GM19023 (cell line): ENCODE data around the gene RBP5.
"Not testable (repeated sequence)": the region's sequence is repeated elsewhere in the genome, so short reads cannot be mapped to it uniquely, and the experiment has no call there.

Experiments used
- ATAC-seq: cut with Tn5 transposase; IDR thresholded peaks from one replicate; pipeline ENCODE4 v1.9.1; 2021; ENCODE audit warnings: mild to moderate bottlenecking, moderate library complexity; ENCODE audit not compliant: unreplicated experiment

Gene RBP5

DNA sequence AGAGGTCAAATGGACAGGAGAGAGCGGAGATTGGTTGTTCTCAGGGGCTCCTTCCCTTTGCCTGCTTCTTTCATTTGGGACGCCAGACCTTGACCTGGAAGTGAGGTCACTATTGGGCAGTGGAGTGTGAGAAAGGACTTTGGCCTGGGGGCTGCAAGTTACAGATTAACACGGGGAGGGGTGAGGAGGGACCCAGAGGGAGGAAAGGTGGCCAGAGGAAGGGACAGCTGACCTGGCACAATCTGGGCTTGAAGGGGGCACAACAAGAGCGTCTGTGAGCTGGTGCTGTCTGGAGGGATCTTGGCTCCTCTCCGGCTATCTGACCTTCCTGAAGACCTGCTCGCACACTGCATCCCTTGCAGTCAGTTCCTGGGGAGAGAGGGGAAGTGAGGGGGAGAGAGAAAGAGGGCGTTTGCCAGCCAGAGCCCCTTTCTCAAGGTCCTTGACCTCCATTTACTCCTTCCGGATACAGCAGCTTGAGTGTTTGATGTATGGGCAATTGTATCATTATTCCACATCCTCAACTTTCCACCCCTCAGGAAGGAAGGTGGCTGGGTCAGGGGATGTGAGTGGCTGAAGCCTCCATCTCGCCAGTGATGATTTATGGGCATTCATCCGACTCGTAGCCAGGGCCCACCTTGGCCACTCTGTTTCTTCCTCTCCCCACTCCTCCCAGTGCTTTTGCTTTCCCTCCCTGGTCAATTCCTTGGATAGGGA is 4.7 kb downstream of the RBP5 start:
- ATAC-seq = no peak

DNA sequence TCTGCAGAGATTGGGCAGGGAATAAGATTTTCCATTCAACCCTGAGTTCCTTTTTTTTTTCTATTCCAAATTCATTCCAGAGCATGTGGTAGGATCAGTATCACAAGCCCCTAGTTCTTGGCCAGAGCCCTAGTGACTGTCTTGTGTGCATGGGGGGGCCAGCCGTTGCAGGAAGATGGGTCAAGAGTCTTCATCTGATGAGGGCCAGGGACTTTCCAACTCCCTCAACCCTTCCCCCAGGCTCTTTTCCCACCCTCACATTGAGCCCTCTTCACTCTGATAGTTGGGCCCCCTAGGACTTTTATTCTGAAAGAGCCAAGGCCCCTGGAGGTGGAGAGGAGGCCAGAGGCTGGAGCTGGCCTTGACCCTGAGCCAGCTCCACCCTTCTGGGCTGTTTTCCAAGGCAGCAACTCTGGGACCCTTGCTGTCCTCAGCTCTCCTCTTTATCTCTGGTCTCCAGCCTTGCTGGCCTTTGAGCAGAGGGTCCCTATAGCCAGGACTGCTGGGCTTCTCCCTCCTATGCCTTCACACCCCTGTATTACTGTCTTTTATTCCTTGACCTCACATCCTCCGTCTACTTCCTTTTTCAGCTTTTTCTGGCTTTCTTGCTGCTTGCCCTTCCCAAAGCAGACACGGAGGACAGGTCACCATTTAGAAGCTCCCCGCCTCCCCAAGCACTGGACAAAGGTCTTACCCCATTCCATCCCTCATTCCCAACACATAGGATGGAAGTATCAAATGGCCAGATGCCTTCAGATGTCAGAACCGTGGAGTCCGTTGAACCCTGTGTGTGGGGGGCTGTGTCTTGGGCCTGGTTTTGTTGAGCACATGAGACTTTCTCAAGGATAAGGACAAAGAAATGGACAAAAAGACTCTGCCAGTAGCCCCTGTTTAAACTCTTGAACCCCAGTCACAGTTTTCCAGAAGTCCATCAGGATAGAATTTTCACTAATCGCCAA is 5.6 kb downstream of the RBP5 start:
- no peak for ATAC-seq

GRCh38 chr12:7121324-7121723 is 7.4 kb downstream of the RBP5 start:
- ATAC-seq = no peak

DNA sequence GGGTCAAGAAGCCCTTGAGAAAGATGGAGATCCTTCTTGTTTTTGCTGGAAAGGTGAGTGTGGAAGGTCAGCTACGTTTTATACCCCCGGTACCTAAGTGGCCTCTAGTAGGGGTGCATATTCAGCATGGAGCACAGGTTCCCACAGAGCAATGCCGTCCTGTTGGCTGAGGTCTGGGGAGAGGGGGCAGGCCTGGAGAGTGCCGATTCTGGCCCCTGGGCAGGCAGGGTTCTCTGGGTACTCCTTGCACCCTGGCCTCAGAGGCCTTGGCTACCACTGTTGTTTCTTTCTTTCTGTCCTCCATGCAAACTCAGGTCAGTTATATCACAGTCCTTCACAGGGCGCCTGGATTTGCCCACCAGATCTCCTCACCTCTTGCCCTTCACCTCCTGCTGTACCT is 8.5 kb downstream of the RBP5 start:
- no peak for ATAC-seq

DNA sequence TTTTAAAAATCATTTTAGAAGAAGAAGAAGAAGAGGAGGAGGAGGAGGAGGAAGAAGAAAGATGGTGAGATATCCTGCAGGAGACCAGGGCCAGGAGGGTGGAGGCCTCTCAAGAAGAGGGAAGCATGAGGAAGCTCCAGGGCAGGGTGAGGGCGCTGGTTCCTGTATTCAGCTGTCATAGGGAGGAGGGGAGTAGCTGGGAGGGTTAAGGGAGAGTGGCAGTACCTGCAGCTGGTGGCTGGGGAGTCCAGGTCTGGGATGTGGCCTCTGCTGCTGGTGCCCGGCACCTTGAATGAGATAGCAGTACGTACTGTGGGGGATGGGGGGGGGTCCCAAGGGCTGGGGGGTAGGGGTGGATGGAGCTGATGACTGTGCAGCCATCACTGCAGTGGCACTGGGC is 9.8 kb downstream of the RBP5 start:
- no peak for ATAC-seq

DNA sequence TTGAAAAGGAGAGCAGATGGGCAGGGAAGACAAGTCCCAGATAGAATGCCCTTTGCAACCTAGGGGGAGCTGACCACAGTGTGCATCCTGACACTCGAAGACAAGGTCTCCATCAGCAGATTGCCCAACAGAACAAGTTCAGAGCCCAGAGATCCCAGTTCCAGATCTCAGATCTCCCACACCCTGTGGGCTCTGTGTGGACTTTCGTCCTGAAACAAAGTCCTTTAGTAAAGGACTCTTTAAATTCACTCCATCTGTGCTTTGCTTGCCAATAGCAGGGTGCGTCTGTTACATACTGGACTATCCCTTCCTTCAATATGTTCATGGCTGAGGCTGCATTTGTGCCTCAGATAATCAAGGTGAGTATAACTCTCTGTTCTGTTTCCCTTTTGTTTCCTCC is 11.0 kb downstream of the RBP5 start:
- no peak for ATAC-seq

DNA sequence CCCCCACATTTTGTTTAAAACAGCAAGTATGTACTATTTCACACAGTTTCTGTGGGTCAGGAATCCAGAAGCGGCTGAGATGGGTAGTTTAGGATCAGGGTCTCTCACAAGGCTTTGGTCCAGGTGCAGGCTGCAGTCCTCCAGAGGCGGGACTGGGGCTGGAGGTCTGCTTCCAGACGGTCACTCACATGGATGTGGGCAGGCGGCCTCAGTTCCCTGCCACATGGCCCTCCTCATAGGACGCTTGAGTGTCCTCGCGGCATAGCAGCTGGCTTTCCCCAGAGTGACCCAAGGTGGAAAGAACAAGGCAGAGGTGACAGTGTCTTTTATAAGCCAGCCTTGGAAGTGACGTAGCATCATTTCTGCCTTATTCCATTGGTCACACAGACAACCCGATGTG is 11.8 kb downstream of the RBP5 start:
- ATAC-seq = no peak

DNA sequence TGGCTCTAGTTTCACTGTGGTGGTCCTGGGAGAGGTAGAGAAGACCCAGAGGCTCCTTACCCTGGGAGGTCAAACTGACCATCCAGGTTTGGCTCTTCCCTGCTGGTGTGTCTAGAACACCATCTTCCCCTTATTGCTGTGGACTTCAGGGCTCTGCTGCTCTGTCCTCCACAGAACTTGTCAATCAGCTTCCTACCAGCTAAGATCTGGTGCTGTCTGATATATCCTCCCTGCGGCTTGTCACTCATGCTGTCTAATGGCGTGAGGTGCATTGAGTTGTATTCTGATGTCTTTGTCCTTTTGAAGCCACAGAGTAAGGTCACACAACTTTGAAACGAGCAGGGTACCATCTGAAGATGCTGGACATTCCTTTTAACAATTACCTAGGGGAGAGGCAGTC is 12.5 kb downstream of the RBP5 start:
- no peak for ATAC-seq

DNA sequence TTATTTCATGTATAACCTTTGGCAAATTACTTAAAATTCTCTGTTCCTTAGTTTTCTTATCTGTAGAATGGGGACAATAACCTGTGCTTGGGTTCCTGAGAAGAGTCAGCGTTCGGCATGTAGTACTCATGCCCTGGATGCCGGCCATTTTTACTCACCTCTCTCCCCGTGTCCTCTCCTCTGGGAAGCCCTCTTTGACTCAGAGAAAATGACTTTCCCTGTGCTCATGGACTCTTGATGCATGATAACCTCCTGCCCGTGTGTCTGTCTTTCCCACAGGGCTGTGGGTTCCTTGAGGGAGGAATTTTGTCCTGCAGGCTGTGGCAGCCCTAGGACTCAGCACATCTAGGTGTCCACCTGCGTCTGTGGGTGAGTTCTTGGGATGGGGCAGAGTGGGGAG is 13.8 kb downstream of the RBP5 start:
- ATAC-seq = no peak

- ATAC-seq = no peak
Observed at GRCh38 chr12:7114008-7114407, 14.7 kb downstream of the RBP5 start.

DNA sequence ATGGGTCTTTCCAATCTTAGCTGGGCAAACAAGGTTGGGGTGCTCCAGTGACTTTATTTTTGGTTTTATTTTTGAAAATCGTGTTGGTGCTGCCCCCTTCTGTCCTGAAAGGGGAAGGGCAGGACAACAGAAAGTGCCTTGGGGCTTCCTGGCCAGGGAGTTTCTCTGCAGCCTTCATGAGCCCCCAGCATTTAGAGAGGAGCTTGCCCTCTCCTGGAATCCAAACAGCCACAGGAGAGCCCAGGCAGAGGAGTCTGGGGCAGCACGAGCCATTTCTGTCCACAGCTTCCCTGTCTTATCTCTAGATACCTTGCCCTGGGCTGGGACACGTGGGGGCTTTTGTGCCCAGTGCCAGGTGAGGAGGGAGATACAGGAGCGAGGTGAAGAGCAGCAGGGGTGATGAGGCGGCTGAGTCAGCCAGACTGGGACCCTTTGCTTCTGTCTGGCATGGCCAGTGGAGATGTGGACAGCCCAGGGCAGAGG is 15.3 kb downstream of the RBP5 start:
- no peak for ATAC-seq

GRCh38 chr12:7112041-7112440 is 16.6 kb downstream of the RBP5 start:
- ATAC-seq = no peak

- no peak for ATAC-seq
Observed at GRCh38 chr12:7110661-7111060, 18.0 kb downstream of the RBP5 start.

- no peak for ATAC-seq
Observed at GRCh38 chr12:7109572-7109920, 19.1 kb downstream of the RBP5 start.

- ATAC-seq = peak; percentile 27
Observed at GRCh38 chr12:7108796-7109571, 19.7 kb downstream of the RBP5 start, which contains the start of gene C1RL. TSS of gene C1RL (minus strand) at chr12:7109214. CDS start at chr12:7109180, 34 bp downstream.

DNA sequence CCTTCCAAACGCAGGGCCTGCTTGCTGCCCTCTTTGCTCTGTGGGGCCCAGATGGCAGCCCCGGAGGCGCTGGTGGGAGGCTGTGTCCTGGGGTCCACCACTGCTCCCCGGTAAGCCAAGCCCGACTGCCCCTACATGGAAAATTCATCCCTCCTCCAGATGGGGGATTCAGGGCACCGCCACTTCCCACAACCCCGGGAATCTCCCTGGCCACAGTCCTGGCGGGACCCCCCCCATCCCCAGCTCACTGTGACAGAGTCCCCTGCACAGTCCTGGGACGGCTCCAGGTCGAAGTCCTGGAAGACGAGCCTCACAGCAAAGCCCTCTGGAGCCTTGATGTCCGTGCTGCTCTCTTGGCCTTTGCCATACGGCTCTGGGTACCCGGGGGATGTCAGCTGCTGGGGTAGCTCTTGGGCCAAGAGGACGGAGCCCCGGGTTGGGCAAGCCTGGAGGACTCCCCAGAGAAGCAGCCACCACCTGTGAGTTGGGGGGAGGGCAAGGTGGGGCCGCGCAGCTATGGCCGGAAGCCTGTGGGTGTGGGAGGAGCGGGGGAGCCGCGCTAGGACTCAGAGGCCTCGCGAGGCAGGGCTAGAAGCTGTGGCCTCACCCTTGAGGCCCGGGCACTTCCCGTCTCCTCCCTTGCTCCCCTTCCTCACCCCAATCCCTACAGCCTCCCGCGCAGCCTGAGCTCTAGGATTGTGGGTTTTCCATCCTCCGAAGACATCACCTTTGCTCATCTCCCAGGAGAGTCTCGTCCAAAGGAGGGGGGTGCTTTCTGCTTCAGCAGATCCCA is 20.5 kb downstream of the RBP5 start:
- ATAC-seq = peak; percentile 91

- peak; percentile 2 for ATAC-seq
Observed at GRCh38 chr12:7107636-7108002, 21.1 kb downstream of the RBP5 start.

DNA sequence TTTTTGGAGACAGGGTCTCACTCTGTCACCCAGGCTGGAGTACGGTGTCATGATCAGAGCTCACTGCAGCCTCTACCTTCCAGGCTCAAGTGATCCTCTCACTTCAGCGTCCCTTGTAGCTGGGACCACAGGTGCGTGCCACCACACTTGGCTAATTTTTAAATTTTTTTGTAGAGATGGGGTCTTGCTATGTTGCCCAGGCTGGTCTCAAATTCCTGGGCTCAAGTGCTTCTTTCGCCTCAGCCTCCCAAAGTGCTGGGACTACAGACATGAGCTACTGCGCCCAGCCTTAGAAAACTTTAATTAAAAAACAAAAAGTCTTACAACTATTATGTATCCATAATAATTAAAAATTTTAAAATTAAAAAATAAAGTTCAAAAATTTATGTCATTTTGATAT is 21.5 kb downstream of the RBP5 start:
- ATAC-seq = not testable (repeated sequence)

GRCh38 chr12:7106082-7106481 is 22.6 kb downstream of the RBP5 start:
- no peak for ATAC-seq

GRCh38 chr12:7103837-7104584 is 24.7 kb downstream of the RBP5 start:
- ATAC-seq = no peak
